Mammary epithelial cell (primary cell): ENCODE results near the gene DNAH1.

Source experiments
- CTCF ChIP-seq, 2 donors: IDR thresholded peaks in 1 of 2; conservative IDR thresholded peaks in 1 of 2; 2 replicates each; pipeline ENCODE4 v1.5.1; 2011 to 2012; ENCODE audit warnings: inconsistent platforms in 2 of 2, low read length in 2 of 2, mild to moderate bottlenecking in 2 of 2, control low read depth in 1 of 2, low read depth in 1 of 2; ENCODE audit not compliant: insufficient read depth in 1 of 2; ENCODE audit errors: extremely low read depth in 1 of 2
- EZH2 ChIP-seq: IDR thresholded peaks from 2 replicates; pipeline ENCODE4 v1.6.1; 2012; ENCODE audit warnings: low read length, inconsistent platforms, borderline replicate concordance

- TF ChIP-seq CTCF (conservative IDR thresholded peaks at IDR 0.05 in 1 of 2, IDR thresholded peaks at IDR 0.05 in 1 of 2; ENCODE audit: extremely low read depth in 1 of 2, insufficient read depth in 1 of 2, low read depth in 1 of 2, low read length in 2 of 2) (no peak), EZH2 (no peak)
Measured at GRCh38 chr3:52357151-52358080, 41.3 kb downstream of the DNAH1 start.
